ENCODE data around the gene FBXL5.

DNA sequence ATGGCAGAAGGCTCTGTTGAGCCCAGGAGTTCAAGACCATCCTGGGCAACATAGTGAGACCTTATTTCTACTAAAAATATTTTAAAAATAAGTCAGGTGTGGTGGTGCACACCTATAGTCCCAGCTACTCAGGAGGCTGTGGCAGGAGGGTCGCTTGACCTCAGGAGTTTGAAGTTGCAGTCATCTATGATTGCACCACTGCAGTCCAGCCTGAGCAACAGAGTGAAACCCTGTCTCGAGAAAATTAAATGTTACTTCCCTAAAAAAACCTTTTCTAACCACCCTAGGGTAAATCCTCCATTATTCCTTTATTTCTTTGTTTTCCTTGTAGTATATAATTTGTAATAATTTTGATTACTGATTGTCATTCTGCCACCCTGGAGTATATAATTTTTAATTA, 34.4 kb upstream of the FBXL5 start:
- TF ChIP-seq, protein P1, sequence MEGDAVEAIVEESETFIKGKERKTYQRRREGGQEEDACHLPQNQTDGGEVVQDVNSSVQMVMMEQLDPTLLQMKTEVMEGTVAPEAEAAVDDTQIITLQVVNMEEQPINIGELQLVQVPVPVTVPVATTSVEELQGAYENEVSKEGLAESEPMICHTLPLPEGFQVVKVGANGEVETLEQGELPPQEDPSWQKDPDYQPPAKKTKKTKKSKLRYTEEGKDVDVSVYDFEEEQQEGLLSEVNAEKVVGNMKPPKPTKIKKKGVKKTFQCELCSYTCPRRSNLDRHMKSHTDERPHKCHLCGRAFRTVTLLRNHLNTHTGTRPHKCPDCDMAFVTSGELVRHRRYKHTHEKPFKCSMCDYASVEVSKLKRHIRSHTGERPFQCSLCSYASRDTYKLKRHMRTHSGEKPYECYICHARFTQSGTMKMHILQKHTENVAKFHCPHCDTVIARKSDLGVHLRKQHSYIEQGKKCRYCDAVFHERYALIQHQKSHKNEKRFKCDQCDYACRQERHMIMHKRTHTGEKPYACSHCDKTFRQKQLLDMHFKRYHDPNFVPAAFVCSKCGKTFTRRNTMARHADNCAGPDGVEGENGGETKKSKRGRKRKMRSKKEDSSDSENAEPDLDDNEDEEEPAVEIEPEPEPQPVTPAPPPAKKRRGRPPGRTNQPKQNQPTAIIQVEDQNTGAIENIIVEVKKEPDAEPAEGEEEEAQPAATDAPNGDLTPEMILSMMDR (conservative IDR thresholded peaks at IDR 0.05; ENCODE audit: low read length): no peak
- no peak for TF ChIP-seq EZH2phosphoT487 (IDR thresholded peaks at IDR 0.05; ENCODE audit: borderline replicate concordance)
